ENCODE data around the gene DDX39B.

The DDX39B gene

GRCh38 chr6:31585491-31585890 lies 43.7 kb upstream of the DDX39B start:
- TF ChIP-seq CTCF (conservative IDR thresholded peaks at IDR 0.05; ENCODE audit: low read depth), result no peak
- ChIA-PET CTCF (interaction anchor here (0.7 kb wide), 1 partner anchor 39 kb away, joined by 3 read pairs; no protein-coding TSS in a partner anchor), POLR2A (ENCODE audit: low non-redundant PET) (no interaction called here)
- no peak for DNase-seq (ENCODE audit: low spot score)
- no peak overlapping the region for H3K27ac ChIP-seq

- DNase-seq (ENCODE audit: low spot score), result no peak
- H3K27ac ChIP-seq, result peak within 1 kb of the TSS; percentile 43
Observed at GRCh38 chr6:31582230-31582643, 40.4 kb upstream of the DDX39B start, which contains the start of gene LTB. LTB (minus strand) TSS chr6:31582424; CDS start chr6:31582417, 7 bp downstream.

GRCh38 chr6:31581434-31582229 lies 39.8 kb upstream of the DDX39B start:
- H3K27ac ChIP-seq, result peak overlapping the region; percentile 43
- no peak for DNase-seq (ENCODE audit: low spot score)
- TF ChIP-seq CTCF (conservative IDR thresholded peaks at IDR 0.05; ENCODE audit: low read depth), result no peak
- ChIA-PET POLR2A (ENCODE audit: low non-redundant PET) (interaction anchor here (1.2 kb wide), 1 partner anchor 17 kb away, joined by 3 read pairs; no protein-coding TSS in a partner anchor), CTCF (interaction anchor here (0.6 to 3.7 kb wide), 11 partner anchors 14 to 231 kb away, joined by 3 to 33 read pairs (median 5); partner anchors contain the start of gene ATP6V1G2)

More at GRCh38 chr6:31582230-31582643, 40.4 kb upstream of the DDX39B start, which contains the start of gene LTB:
- CTCF ChIA-PET, result interaction anchor here (0.8 to 2.9 kb wide), 3 partner anchors 16 to 36 kb away, joined by 4 to 13 read pairs (median 8); partner anchors contain the start of gene ATP6V1G2
- TF ChIP-seq CTCF (conservative IDR thresholded peaks at IDR 0.05; ENCODE audit: low read depth), result no peak
- POLR2A ChIA-PET (ENCODE audit: low non-redundant PET), result no interaction called here

- POLR2A ChIA-PET (ENCODE audit: low non-redundant PET), result interaction anchor here (1.2 kb wide), 1 partner anchor 18 kb away, joined by 3 read pairs; no protein-coding TSS in a partner anchor
- H3K27ac ChIP-seq, result peak overlapping the region; percentile 43
- CTCF ChIA-PET, result interaction anchor here (0.6 to 3.7 kb wide), 12 partner anchors 13 to 230 kb away, joined by 3 to 33 read pairs (median 5); partner anchors contain the start of genes ATP6V1G2 and NFKBIL1
- DNase-seq (ENCODE audit: low spot score), result peak; percentile 83
- peak; percentile 96 for TF ChIP-seq CTCF (conservative IDR thresholded peaks at IDR 0.05; ENCODE audit: low read depth)
Observed at GRCh38 chr6:31580807-31581433, 39.1 kb upstream of the DDX39B start.

GRCh38 chr6:31580438-31580740 lies 38.6 kb upstream of the DDX39B start:
- ChIA-PET POLR2A (ENCODE audit: low non-redundant PET) (no interaction called here), CTCF (interaction anchor here (0.6 to 3.7 kb wide), 9 partner anchors 12 to 43 kb away, joined by 3 to 33 read pairs (median 5); partner anchors contain the start of genes ATP6V1G2 and NFKBIL1)
- no peak overlapping the region for H3K27ac ChIP-seq
- no peak for TF ChIP-seq CTCF (conservative IDR thresholded peaks at IDR 0.05; ENCODE audit: low read depth)
- no peak for DNase-seq (ENCODE audit: low spot score)

All from RWPE1 (cell line).